DOHH2 (cell line): ENCODE measurements around the gene TUSC1.

Experiments used
- CTCF ChIP-seq: fragments of 200-600 bp; sonication (generic); IDR thresholded peaks from one replicate; pipeline ENCODE4 v1.5.1; 2014; ENCODE audit warnings: antibody characterized with exemption, mild to moderate bottlenecking, low read depth, low read length; ENCODE audit not compliant: poor library complexity, severe bottlenecking
- EZH2phosphoT487 ChIP-seq: fragments of 200-600 bp; sonication (generic); IDR thresholded peaks from 2 replicates; pipeline ENCODE4 v1.6.1; 2017; ENCODE audit warnings: borderline replicate concordance, mild to moderate bottlenecking, antibody characterized with exemption, low read length, moderate library complexity, mixed read lengths

- TF ChIP-seq CTCF = no peak
- TF ChIP-seq EZH2phosphoT487 = no peak
These were observed 30.1 kb downstream of the TUSC1 start for GRCh38 chr9:25648116-25648515.
